ENCODE data around the gene USP5.
"Not testable (repeated sequence)": the region's sequence is repeated elsewhere in the genome, so short reads cannot be mapped to it uniquely, and the experiment has no call there.

Gene USP5

DNA sequence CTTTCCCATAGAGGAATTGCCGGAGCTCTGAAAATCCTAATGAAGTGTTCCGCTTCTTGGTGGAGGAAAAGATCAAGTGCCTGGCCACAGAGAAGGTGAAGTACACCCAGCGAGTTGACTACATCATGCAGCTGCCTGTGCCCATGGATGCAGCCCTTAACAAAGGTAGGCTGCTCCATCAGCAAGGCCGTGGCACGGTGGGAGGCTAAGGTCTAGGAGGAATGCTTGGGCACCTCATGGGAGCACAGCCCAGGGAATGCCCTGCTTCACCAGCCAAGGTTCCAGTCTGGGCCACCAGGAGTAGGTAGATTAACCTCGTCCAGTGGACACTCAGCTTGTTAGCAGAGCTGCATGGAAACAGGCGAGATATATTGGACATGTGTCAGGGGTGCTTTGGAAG lies 9.0 kb downstream of the USP5 start:
- no peak overlapping the region for H3K27ac ChIP-seq
- no peak overlapping the region for H3K4me3 ChIP-seq

- Histone ChIP-seq H3K4me3 (no peak overlapping the region), H3K27ac (no peak overlapping the region)
Observed at GRCh38 chr12:6861391-6861790, 9.4 kb downstream of the USP5 start.

DNA sequence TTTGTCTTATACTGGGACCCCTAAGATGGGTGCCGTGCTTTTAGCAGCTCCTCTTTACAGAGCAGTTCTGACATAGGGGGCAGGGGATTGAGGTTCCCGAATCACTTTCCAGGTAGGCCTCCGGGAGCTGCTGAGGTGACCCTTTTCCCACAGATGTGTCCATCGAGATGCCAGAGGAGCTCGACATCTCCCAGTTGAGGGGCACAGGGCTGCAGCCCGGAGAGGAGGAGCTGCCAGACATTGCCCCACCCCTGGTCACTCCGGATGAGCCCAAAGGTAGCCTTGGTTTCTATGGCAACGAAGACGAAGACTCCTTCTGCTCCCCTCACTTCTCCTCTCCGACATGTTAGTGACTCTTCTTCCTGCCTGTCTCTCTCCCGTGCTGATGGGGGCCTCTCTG lies 11.1 kb downstream of the USP5 start:
- H3K4me3 ChIP-seq, result no peak overlapping the region
- H3K27ac ChIP-seq, result no peak overlapping the region

GRCh38 chr12:6863586-6864321 lies 11.8 kb downstream of the USP5 start:
- Histone ChIP-seq H3K27ac (no peak overlapping the region), H3K4me3 (no peak overlapping the region)

DNA sequence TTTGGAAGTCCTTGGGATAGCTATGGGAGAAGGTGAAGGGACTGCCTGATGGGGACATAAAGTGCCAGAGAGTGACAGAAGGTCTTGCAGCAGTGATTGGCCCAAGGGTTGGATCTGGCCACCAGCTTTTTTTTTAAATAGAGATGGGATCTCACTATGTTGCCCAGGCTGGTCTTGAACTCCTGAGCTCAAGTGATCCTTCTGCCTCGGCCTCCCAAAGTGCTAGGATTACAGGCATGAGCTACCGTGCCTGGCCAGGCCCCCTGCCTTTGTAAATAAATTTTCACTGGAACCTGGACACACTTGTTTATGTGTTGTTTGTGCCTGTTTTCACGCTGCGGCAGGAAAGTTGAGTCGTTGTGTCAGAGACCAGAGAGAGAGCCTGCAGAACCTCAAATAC lies 13.4 kb downstream of the USP5 start:
- H3K27ac ChIP-seq, H3K4me3 ChIP-seq: not testable (repeated sequence)

DNA sequence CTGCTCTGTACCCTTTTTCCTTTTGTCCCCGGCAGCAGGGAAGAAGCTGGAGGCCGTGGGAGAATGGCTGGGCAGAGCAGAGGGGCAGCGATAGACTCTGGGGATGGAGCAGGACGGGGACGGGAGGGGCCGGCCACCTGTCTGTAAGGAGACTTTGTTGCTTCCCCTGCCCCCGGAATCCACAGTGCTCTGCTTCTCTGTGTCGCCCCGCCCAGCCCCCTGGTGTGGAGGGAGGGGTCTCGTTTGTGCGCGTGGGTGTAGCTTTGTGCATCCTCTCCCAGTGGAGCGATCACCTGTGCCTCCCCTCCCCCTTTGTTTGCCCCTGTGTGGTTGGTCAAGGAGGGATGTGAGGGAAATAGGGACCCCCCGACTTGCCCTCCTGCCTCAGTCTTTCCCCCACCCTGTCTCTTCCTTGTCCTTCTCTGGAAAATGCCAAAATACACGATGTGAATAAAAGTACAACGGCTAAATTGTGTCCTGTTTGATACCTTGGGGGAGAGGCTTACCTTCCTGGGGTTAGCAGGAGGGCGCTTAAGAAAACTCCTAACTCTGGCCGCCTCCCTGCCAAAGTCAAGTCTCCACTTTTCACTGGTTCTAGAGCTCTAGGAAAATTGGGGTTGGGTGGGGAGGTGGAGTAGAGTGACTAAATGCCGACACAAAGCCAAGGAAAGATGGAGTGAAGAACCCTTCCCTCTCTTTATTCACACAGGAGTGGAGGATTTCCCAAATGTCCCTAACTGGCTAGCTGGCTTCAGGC lies 14.4 kb downstream of the USP5 start:
- peak overlapping the region in 19 of 21 experiments; percentile 89 to 100 (median 98) for H3K27ac ChIP-seq
- peak overlapping the region in 5 of 7 experiments; percentile 88 to 98 (median 92) for H3K4me3 ChIP-seq

DNA sequence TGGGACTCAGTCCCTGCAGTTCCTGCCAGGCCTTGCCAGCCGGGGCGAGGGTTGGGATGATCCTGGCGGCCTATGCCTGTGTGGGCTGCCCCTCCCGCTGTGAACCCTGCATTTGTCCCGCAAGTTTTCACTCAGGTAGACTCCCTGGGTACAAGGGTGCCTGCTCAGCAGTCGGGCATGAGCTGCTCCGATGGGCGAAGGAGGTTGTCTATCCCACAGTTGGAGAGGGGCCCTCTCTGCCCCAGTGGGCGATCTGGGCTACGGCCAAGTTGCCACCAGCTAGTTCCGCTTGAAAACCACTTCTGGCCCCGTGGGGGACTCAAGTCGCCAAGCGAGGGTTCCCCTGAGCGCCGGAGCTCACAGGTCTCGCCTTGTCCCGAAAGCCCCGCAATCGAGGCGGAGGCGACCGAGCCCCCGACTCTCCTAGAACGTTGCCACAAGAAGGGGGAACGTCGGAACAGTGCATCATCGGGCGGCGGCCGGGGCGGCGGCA lies 15.0 kb downstream of the USP5 start:
- H3K27ac ChIP-seq, result peak overlapping the region in 20 of 21 experiments; percentile 89 to 100 (median 98)
- peak overlapping the region; percentile 88 to 100 (median 97) for H3K4me3 ChIP-seq

GRCh38 chr12:6867413-6868210 lies 15.7 kb downstream of the USP5 start, which contains the start of gene TPI1:
TPI1 (plus strand) TSS chr12:6867531; CDS start chr12:6867567, 36 bp downstream.
- Histone ChIP-seq H3K4me3 (peak within 1 kb of the TSS; percentile 88 to 100 (median 97)), H3K27ac (peak within 1 kb of the TSS; percentile 87 to 100 (median 98))

DNA sequence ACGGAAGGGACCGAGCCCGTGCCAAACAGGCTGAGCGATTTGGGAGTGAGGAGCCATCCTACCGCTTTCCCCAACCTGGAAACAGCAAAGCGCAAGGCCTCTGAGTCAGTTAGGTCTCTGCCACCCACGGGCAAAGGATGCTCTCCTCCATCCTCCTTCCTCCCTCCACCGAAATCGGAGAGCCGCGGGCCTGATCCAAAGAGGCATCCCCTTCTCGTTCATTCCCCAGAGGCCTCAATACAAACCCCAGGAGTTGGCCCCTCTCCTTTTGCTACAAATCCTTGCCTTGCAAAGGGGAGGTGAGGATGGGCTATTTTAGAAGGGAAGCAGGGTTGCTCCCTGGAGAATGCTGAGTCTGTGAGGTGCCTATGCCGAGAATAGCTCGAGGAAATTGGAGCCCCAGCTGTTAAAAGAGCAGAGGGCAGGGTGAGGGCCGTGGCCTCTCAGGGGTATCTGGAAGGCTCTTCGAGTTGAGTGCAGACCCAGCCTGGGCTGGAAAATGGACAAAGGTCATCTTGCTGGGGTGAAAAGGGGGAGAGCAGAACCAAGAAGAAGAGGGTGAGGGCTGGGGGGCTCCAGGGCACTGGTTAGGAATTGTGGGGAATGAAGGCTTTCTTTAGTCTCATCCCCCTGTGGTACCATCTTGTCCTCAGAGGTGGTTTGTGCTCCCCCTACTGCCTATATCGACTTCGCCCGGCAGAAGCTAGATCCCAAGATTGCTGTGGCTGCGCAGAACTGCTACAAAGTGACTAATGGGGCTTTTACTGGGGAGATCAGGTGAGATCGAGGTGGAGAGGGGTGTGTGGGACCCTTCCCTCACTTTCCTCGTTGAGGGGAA lies 16.5 kb downstream of the USP5 start:
- peak overlapping the region; percentile 88 to 100 (median 97) for H3K4me3 ChIP-seq
- H3K27ac ChIP-seq, result peak overlapping the region in 20 of 21 experiments; percentile 89 to 100 (median 98)

DNA sequence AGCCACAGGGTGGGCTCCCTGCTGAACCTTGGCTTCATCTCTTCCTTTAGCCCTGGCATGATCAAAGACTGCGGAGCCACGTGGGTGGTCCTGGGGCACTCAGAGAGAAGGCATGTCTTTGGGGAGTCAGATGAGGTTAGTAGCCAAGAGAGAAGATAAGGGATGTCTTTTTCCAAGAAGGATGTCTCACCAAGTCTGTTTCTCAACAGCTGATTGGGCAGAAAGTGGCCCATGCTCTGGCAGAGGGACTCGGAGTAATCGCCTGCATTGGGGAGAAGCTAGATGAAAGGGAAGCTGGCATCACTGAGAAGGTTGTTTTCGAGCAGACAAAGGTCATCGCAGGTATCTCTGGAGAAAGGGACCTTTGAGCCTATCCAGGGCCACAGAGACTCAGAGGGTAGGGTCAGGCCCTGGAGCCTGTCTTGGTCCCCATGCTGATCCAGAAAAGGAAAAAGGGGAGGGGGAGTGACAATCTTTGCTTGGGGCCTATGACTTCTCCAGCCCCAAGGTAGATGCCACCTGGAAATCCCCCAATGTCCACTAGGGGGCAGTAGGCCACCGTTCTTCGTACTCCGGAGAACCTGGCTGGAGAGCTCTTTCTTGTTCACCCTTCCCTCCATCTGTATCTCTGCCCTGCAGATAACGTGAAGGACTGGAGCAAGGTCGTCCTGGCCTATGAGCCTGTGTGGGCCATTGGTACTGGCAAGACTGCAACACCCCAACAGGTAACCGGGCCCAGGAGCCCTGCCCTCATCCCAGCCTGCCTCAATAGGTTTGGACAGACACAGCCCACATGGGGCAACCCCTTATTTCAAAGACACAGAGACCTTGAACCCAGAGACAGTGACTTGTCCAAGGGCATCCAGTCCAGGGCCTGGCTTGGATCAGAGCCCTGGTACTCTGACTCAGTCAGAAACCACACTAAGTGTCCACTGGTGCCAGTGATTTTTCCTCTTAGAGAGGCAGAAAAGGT lies 17.4 kb downstream of the USP5 start:
- H3K27ac ChIP-seq, result peak overlapping the region in 9 of 21 experiments; percentile 96 to 100 (median 98)
- peak overlapping the region; percentile 88 to 100 (median 97) for H3K4me3 ChIP-seq

DNA sequence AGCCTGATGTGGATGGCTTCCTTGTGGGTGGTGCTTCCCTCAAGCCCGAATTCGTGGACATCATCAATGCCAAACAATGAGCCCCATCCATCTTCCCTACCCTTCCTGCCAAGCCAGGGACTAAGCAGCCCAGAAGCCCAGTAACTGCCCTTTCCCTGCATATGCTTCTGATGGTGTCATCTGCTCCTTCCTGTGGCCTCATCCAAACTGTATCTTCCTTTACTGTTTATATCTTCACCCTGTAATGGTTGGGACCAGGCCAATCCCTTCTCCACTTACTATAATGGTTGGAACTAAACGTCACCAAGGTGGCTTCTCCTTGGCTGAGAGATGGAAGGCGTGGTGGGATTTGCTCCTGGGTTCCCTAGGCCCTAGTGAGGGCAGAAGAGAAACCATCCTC lies 18.4 kb downstream of the USP5 start:
- peak overlapping the region in 2 of 21 experiments; percentile 5 to 98 for H3K27ac ChIP-seq

DNA sequence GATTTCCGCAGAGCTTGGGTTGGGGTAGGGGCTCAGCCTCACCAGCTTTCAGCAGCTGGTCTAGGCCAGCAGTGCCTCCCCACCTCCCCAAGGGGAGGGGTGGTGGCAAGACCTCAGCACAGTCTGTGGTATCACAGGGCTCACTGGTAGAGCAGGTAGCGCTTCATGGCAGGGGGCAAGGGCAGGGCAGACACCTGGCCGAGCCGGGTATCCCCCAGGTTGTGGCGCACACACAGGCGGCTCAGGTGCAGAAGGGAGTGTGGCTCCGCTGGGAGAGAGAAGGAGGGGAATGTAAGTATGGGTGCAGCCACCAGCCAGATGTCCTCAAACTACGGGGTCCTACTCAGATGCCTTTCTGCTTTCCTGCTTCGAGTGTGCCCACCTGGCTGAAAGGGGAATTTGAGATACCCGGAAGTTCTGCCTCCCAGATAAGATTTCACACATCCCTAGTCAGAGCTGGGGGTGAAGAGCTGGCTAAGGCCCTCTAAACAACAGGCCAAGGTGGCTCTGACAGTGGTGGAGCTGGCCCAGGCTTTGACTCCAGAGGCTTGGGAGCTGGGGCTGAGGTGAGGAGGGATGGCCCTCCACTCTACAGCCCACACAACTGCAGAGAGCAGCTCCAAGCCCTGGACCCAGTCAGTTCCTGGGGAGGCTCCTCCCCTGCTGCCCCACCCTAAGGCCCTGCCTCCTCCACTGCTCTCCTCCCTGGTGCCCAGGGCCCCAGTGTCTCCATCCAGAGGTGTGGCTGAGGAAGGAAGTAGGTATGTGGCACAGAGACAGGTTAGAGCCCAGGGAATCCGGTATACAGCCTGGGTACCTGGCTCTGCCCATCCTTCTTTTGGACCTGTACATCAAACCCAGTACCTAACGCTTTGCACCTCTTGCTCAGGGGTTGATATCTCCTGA lies 19.4 kb downstream of the USP5 start:
- peak overlapping the region in 15 of 21 experiments; percentile 6 to 95 (median 88) for H3K27ac ChIP-seq
- H3K4me3 ChIP-seq, result peak overlapping the region in 5 of 7 experiments; percentile 57 to 85 (median 66)

More for the DNA sequence above, 18.4 kb downstream of the USP5 start:
- H3K4me3 ChIP-seq, result not testable (repeated sequence)

DNA sequence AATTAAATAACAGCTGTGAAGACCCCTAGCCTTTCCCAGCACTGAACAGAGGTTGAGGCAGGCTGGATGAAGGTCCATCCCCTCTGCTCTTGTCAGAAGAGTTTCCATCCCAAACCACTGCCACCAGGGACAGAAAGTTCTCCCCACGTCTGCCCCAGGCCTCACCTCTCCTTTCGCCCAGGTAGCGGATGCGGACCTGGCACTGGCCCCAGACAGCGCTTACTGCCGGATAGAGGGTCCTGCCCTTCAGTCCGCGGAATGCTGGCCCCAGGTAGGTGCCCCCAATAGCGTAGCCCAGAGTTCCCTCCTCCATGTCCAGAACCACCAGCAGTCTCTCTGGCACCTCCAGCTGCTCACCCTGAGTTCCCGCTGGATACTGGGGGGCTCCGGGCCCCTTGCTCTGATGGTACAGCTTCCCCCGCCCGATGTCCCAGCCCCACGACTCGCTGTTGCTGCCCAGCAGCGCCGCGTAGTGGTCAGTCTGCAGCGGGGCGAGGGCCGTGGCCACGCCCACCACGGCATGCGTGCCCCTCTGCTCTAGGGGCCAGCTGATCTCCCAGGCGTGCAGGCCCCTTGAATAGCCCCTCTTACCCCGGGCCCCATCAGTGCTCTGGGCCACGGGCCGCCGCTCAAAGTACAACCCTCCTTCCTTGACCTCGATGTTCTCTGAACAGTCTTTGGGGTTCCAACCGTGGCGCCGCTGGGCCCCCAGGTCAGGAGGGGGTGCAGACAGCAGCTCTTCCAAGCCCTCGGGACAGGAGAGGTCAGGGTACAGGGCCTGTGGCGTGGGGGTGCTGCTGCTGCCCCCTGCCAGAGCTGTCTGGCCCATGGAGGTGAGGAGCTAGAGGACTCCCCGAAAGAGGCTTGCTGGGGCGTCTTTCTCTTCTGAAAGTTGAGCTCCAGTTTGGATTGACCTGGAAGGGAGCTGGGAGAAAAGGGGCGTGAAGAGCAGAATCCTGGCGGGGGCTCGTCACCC lies 20.4 kb downstream of the USP5 start:
- Histone ChIP-seq H3K27ac (peak overlapping the region in 20 of 21 experiments; percentile 40 to 95 (median 86)), H3K4me3 (peak overlapping the region; percentile 57 to 85 (median 66))

GRCh38 chr12:6873094-6874014 lies 21.4 kb downstream of the USP5 start, which contains the start of gene SPSB2:
SPSB2 (minus strand) TSS chr12:6873303; CDS start chr12:6872901, 402 bp downstream.
- peak within 1 kb of the TSS; percentile 57 to 85 (median 66) for H3K4me3 ChIP-seq
- H3K27ac ChIP-seq, result peak within 1 kb of the TSS; percentile 8 to 95 (median 86)

Data from skin epidermis (tissue), 12 donors.